H9 (cell line): Measurements from ENCODE around the gene PCF11. TPM values are rescaled to one million over a fixed set of nuclear protein-coding genes. Genes with fewer than 3 reads are reported as not detected.

ENCODE experiments used
- DNase-seq: peaks from one replicate; pipeline ENCODE4 v3.0.0-alpha.2; 2017
- H2AFZ ChIP-seq: one replicate; pipeline ENCODE4 v1.6.1; 2013; ENCODE audit warnings: mild to moderate bottlenecking, low read length, control low read depth, moderate library complexity
- H2AK5ac ChIP-seq: 2 replicates; pipeline ENCODE4 v1.6.1; 2013; ENCODE audit warnings: low read length, control low read depth, mixed read lengths; ENCODE audit not compliant: insufficient read length
- H2BK120ac ChIP-seq: one replicate; pipeline ENCODE4 v1.6.1; 2013; ENCODE audit warnings: low read depth, mild to moderate bottlenecking, low read length, control low read depth, inconsistent platforms; ENCODE audit not compliant: poor library complexity, severe bottlenecking
- H2BK12ac ChIP-seq: 2 replicates; pipeline ENCODE4 v1.6.1; 2013; ENCODE audit warnings: low read length, control low read depth, mixed read lengths, low read depth; ENCODE audit not compliant: insufficient read length
- H2BK15ac ChIP-seq: 2 replicates; pipeline ENCODE4 v1.6.1; 2013; ENCODE audit warnings: low read depth, low read length, control low read depth
- H2BK20ac ChIP-seq: one replicate; pipeline ENCODE4 v1.6.1; 2013; ENCODE audit warnings: low read depth, mild to moderate bottlenecking, low read length, control low read depth, inconsistent platforms; ENCODE audit not compliant: poor library complexity, severe bottlenecking
- H2BK5ac ChIP-seq: 2 replicates; pipeline ENCODE4 v1.6.1; 2013; ENCODE audit warnings: low read length, control low read depth, mixed read lengths; ENCODE audit not compliant: insufficient read length
- H3K14ac ChIP-seq: 2 replicates; pipeline ENCODE4 v1.6.1; 2013; ENCODE audit warnings: low read length, control low read depth; ENCODE audit not compliant: insufficient read depth
- H3K18ac ChIP-seq: 2 replicates; pipeline ENCODE4 v1.6.1; 2013; ENCODE audit warnings: low read depth, mild to moderate bottlenecking, mixed read lengths, low read length, control low read depth; ENCODE audit not compliant: insufficient read length
- H3K23ac ChIP-seq: 2 replicates; pipeline ENCODE4 v1.6.1; 2013; ENCODE audit warnings: low read length, control low read depth, mixed read lengths, low read depth; ENCODE audit not compliant: insufficient read length
- H3K23me2 ChIP-seq: 2 replicates; pipeline ENCODE4 v1.6.1; 2013; ENCODE audit warnings: low read depth, mild to moderate bottlenecking, mixed read lengths, low read length, control low read depth; ENCODE audit not compliant: insufficient read length, poor library complexity, severe bottlenecking
- H3K27ac ChIP-seq: 2 replicates; pipeline ENCODE4 v1.5.1; 2013; ENCODE audit warnings: low read length, control low read depth, mixed read lengths, low read depth; ENCODE audit not compliant: insufficient read length
- H3K27me3 ChIP-seq: 2 replicates; pipeline ENCODE4 v1.6.1; 2013; ENCODE audit warnings: low read length, control low read depth, inconsistent platforms; ENCODE audit not compliant: insufficient read depth
- H3K4ac ChIP-seq: 2 replicates; pipeline ENCODE4 v1.6.1; 2013; ENCODE audit warnings: low read depth, mild to moderate bottlenecking, control low read depth, inconsistent platforms, low read length, moderate library complexity
- H3K4me1 ChIP-seq: 2 replicates; pipeline ENCODE4 v1.6.1; 2013; ENCODE audit warnings: low read length, control low read depth, inconsistent platforms; ENCODE audit not compliant: insufficient read depth
- H3K4me2 ChIP-seq: 2 replicates; pipeline ENCODE4 v1.6.1; 2013; ENCODE audit warnings: low read length, control low read depth, mixed read lengths; ENCODE audit not compliant: insufficient read length, insufficient read depth
- H3K56ac ChIP-seq: 2 replicates; pipeline ENCODE4 v1.6.1; 2013; ENCODE audit warnings: low read depth, mild to moderate bottlenecking, mixed read lengths, low read length, control low read depth; ENCODE audit not compliant: insufficient read length
- H3K79me1 ChIP-seq: 2 replicates; pipeline ENCODE4 v1.6.1; 2013; ENCODE audit warnings: low read depth, mild to moderate bottlenecking, moderate library complexity, low read length, control low read depth, inconsistent platforms; ENCODE audit not compliant: insufficient read depth, poor library complexity, severe bottlenecking
- H3K79me2 ChIP-seq: 2 replicates; pipeline ENCODE4 v1.6.1; 2013; ENCODE audit warnings: low read length, control low read depth, inconsistent platforms; ENCODE audit not compliant: insufficient read depth
- H3K9ac ChIP-seq: 2 replicates; pipeline ENCODE4 v1.6.1; 2013; ENCODE audit warnings: low read length, control low read depth, mixed read lengths; ENCODE audit not compliant: insufficient read length; ENCODE audit errors: extremely low read depth
- H3K9me3 ChIP-seq: one replicate; pipeline ENCODE4 v1.6.1; 2013; ENCODE audit warnings: low read depth, low read length, inconsistent platforms; ENCODE audit not compliant: control insufficient read depth
- H3T11ph ChIP-seq: one replicate; pipeline ENCODE4 v1.6.1; 2013; ENCODE audit warnings: mild to moderate bottlenecking, low read length, control low read depth, inconsistent platforms
- H4K20me1 ChIP-seq: one replicate; pipeline ENCODE4 v1.6.1; 2013; ENCODE audit not compliant: control insufficient read depth, insufficient read length, insufficient read depth
- H4K5ac ChIP-seq: 2 replicates; pipeline ENCODE4 v1.6.1; 2013; ENCODE audit warnings: low read depth, mild to moderate bottlenecking, mixed read lengths, low read length, control low read depth; ENCODE audit not compliant: insufficient read length
- H4K8ac ChIP-seq: replicated peaks from 2 replicates; pipeline ENCODE4 v1.6.1; 2013; ENCODE audit warnings: low read length, control low read depth, mixed read lengths, low read depth; ENCODE audit not compliant: insufficient read length
- H4K91ac ChIP-seq: 2 replicates; pipeline ENCODE4 v1.6.1; 2013; ENCODE audit warnings: low read depth, mild to moderate bottlenecking, moderate library complexity, mixed read lengths, low read length, control low read depth; ENCODE audit not compliant: insufficient read length
- H3K27ac Mint-ChIP-seq, 3 experiments: 2 replicates in 2 of 3; 3 replicates in 1 of 3; pipeline ENCODE4 v1.8.0; 2020 to 2021; ENCODE audit warnings: mixed read lengths in 3 of 3, mild to moderate bottlenecking in 1 of 3, moderate library complexity in 1 of 3
- H3K27me3 Mint-ChIP-seq: 2 replicates; pipeline ENCODE4 v1.8.0; 2021; ENCODE audit warnings: low read depth, mild to moderate bottlenecking, moderate library complexity, mixed read lengths
- H3K36me3 Mint-ChIP-seq, 3 experiments: 2 replicates in 2 of 3; 3 replicates in 1 of 3; pipeline ENCODE4 v1.8.0; 2020 to 2021; ENCODE audit warnings: low read depth in 3 of 3, mixed read lengths in 3 of 3; ENCODE audit not compliant: insufficient read depth in 1 of 3
- H3K4me1 Mint-ChIP-seq, 2 experiments: 2 replicates each; pipeline ENCODE4 v1.8.0; 2020; ENCODE audit warnings: mixed read lengths in 2 of 2
- H3K4me3 Mint-ChIP-seq, 2 experiments: 2 replicates in 1 of 2; 3 replicates in 1 of 2; pipeline ENCODE4 v1.8.0; 2020 to 2021; ENCODE audit warnings: mild to moderate bottlenecking in 2 of 2, mixed read lengths in 2 of 2, moderate library complexity in 1 of 2
- H3K9me3 Mint-ChIP-seq, 2 experiments: 2 replicates in 1 of 2; 3 replicates in 1 of 2; pipeline ENCODE4 v1.8.0; 2020; ENCODE audit warnings: mild to moderate bottlenecking in 2 of 2, mixed read lengths in 2 of 2, moderate library complexity in 1 of 2
- CTCF ChIP-seq: fragments of 200-600 bp; sonication (generic); conservative IDR thresholded peaks from 3 replicates; pipeline ENCODE4 v1.8.0; 2021; ENCODE audit warnings: antibody characterized with exemption, mild to moderate bottlenecking
- WGBS: extraction: QIAGEN DNeasy Blood & Tissue Kit; methylation state at CpG from one replicate; pipeline ENCODE4 v1.1.7; 2013; ENCODE audit warnings: missing lambda C conversion rate, low lambda C conversion rate, mixed read lengths; ENCODE audit not compliant: insufficient read length; ENCODE audit errors: extremely low coverage; 5-methylcytosine and 5-hydroxymethylcytosine counted together
- total RNA-seq: library from RNA; stranded (reverse); gene quantifications from 2 replicates; pipeline ENCODE4 v1.2.1, GENCODE V29; 2021

The PCF11 gene
- total RNA-seq, 1 experiment from 2014 or later: 50.9 TPM

- no peak overlapping the region for H4K91ac ChIP-seq
- H3K23ac ChIP-seq: no peak overlapping the region
- no peaks in the 10 kb centered on the region for H4K20me1 ChIP-seq
- no peak overlapping the region for H3K9ac ChIP-seq
- no peaks in the 10 kb centered on the region for H3K79me1 ChIP-seq
- Mint-ChIP-seq H3K27ac (0 out of 7 replicates have a peak overlapping the region, but pooled peaks of 1 of the 3 experiments have one; percentile 35), H3K4me3 (peak overlapping the region; percentile 4 to 15; a peak in 1 of 5 replicates), H3K36me3 (peaks cover 5 to 45% (median 36%) of the 10 kb centered on the region in 3 experiments; a peak in 5 of 7 replicates), H3K9me3 (no peaks in the 10 kb centered on the region), H3K4me1 (peaks cover 13% of the 10 kb centered on the region in 2 experiments), H3K27me3 (peaks cover 2% of the 10 kb centered on the region)
- H2BK12ac ChIP-seq: no peak overlapping the region
- WGBS: no CpG with 5 or more reads among the region's 5 CpGs
- no peak overlapping the region for H3K14ac ChIP-seq
- H2BK5ac ChIP-seq: no peak overlapping the region
- no peak overlapping the region for H2BK20ac ChIP-seq
- no peak overlapping the region for H2BK120ac ChIP-seq
- no peaks in the 10 kb centered on the region for H3K4me1 ChIP-seq
- H2BK15ac ChIP-seq: no peak overlapping the region
- peaks cover 7% of the 10 kb centered on the region; the same call in 1 of the 2 replicates for H3K79me2 ChIP-seq
- no peak for DNase-seq
- H3K23me2 ChIP-seq: peaks cover 19% of the 10 kb centered on the region
- no peak overlapping the region for H3K56ac ChIP-seq
- no peak overlapping the region for H3K4me2 ChIP-seq
- no peak overlapping the region for H3K18ac ChIP-seq
- H3K27ac ChIP-seq: no peak overlapping the region
- TF ChIP-seq CTCF: no peak
- no peaks in the 10 kb centered on the region; the same call in 1 of the 2 replicates for H3K27me3 ChIP-seq
- H2AFZ ChIP-seq: no peak overlapping the region
- H4K5ac ChIP-seq: no peak overlapping the region
- no peak overlapping the region for H3T11ph ChIP-seq
- no peak overlapping the region for H2AK5ac ChIP-seq
- H4K8ac ChIP-seq: no peak overlapping the region
- H3K4ac ChIP-seq: no peak overlapping the region
- no peaks in the 10 kb centered on the region for H3K9me3 ChIP-seq
Measured at GRCh38 chr11:83191491-83191890, 34.6 kb downstream of the PCF11 start.
